Measurements from ENCODE around the gene DHX30. TPM values are rescaled to one million over a fixed set of nuclear protein-coding genes. Genes with fewer than 3 reads are reported as not detected.

The DHX30 gene
- total RNA-seq, 1 donor from 2014 or later = 77.4 TPM

DNA sequence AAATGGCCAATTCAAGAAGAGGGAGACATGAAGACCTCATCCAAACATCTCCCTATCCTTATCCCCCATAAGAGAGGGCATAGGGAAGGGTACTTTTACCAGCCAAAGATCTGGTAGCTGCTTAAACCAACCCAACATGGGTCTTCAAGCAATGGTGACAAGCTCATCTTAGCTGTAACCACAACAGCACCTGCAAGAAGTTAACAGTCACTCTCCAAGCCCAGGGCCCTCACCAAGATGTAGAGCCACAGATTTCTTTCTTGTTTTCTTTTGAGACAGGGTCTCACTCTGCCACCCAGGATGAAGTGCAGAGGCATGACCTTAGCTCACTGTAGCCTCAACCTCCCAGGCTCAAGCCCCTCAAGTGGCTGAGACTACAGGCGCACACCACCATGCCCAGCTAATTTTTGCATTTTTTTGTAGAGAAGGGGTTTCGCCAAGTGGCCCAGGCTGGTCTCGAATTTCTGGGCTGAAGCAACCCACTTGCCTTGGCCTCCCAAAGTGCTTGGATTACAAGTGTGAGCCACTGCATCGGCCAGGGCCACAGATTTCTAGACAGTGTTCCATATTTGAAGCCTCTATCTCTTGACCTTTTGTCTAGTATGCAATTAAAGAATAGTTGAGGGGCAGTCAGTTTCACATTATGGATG is 57.1 kb downstream of the DHX30 start:
- ATAC-seq (ENCODE audit: low read depth) (no peak), DNase-seq (no peak)
- TF ChIP-seq, protein P1, sequence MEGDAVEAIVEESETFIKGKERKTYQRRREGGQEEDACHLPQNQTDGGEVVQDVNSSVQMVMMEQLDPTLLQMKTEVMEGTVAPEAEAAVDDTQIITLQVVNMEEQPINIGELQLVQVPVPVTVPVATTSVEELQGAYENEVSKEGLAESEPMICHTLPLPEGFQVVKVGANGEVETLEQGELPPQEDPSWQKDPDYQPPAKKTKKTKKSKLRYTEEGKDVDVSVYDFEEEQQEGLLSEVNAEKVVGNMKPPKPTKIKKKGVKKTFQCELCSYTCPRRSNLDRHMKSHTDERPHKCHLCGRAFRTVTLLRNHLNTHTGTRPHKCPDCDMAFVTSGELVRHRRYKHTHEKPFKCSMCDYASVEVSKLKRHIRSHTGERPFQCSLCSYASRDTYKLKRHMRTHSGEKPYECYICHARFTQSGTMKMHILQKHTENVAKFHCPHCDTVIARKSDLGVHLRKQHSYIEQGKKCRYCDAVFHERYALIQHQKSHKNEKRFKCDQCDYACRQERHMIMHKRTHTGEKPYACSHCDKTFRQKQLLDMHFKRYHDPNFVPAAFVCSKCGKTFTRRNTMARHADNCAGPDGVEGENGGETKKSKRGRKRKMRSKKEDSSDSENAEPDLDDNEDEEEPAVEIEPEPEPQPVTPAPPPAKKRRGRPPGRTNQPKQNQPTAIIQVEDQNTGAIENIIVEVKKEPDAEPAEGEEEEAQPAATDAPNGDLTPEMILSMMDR (IDR thresholded peaks at IDR 0.05) = no peak
- Mint-ChIP-seq H3K4me3 (no peak overlapping the region), H3K27ac (no peak overlapping the region), H3K36me3 (ENCODE audit: low read depth) (peaks cover 58% of the 10 kb centered on the region), H3K4me1 (no peaks in the 10 kb centered on the region), H3K27me3 (no peaks in the 10 kb centered on the region), H3K9me3 (no peaks in the 10 kb centered on the region)
- intact Hi-C loops (cut with micrococcal nuclease) = no loop called here
- ChIA-PET CTCF (no interaction called here), POLR2A (interaction anchor here (0.6 kb wide), 1 partner anchor 1590 kb away, joined by 4 read pairs; no protein-coding TSS in a partner anchor)

DNA sequence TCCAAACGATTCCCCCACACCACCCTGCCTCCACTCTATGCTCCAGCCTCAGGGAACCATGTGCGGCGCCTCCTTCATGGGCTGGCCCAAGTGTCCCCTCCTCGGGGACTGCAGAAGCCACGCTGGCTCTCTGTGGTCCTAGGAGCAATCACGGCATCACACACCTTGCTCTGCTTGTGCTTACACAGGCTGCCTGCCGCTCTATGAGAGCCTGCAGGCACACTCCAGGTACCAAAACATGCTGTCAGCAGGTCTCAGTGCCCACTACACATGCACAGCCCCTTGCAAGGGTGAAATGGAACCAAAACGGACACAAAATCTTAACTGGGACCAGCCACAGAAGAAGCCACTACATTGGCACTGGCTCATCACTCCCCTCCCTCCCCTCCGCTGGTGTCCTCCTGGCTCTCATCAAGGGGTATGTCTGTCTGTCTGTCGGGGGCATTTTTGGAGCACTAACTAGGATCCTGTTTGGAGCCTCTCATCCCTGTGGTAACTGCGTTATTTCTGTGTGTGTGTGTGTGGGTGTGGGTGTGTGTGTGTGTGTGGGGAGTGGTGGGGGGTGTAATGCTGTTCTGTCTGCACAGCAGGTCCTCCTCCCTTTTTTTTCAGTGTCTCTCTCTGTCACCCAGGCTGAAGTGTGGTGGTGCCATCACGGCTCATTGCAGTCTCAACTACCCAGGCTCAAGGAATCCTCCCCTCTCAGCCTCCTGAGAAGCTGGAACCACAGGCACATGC is 60.6 kb downstream of the DHX30 start:
- ChIA-PET CTCF (no interaction called here), POLR2A (no interaction called here)
- no peak for ATAC-seq (ENCODE audit: low read depth)
- no peaks in the 10 kb centered on the region for H3K9me3 Mint-ChIP-seq
- TF ChIP-seq, protein P1 (IDR thresholded peaks at IDR 0.05) = no peak
- peaks cover 62% of the 10 kb centered on the region for H3K36me3 Mint-ChIP-seq (ENCODE audit: low read depth)
- H3K4me3 Mint-ChIP-seq = no peak overlapping the region
- no peak overlapping the region for H3K27ac Mint-ChIP-seq
- DNase-seq = no peak
- H3K27me3 Mint-ChIP-seq = no peaks in the 10 kb centered on the region
- intact Hi-C loops (cut with micrococcal nuclease) = no loop called here
- H3K4me1 Mint-ChIP-seq = no peaks in the 10 kb centered on the region

DNA sequence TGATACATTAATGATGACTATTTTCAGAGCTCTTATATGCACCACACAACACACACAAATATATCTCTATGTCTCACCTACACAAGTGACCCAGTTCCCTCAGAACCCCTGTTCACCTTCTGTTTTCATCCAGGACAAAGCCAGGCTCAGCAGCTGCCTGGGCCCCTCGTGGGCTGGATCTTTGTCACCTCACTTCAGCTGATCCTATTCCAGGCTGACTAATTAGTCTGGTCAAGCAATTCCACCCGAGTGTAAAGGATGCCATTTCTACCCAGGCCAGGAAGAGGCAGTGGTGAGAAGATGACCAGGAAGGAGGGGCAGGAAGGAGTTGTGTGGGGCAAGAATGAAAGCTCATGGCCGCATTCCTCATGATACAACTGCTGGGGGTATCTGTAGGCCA is 62.3 kb downstream of the DHX30 start:
- Mint-ChIP-seq H3K36me3 (ENCODE audit: low read depth) (peaks cover 67% of the 10 kb centered on the region), H3K27ac (no peak overlapping the region), H3K4me1 (no peaks in the 10 kb centered on the region), H3K4me3 (no peak overlapping the region), H3K9me3 (no peaks in the 10 kb centered on the region), H3K27me3 (no peaks in the 10 kb centered on the region)
- POLR2A ChIA-PET = no interaction called here
- intact Hi-C loops (cut with micrococcal nuclease) = no loop called here
- CTCF ChIA-PET = no interaction called here
- ATAC-seq (ENCODE audit: low read depth) (no peak), DNase-seq (no peak)
- TF ChIP-seq, protein P1 (IDR thresholded peaks at IDR 0.05) = no peak

DNA sequence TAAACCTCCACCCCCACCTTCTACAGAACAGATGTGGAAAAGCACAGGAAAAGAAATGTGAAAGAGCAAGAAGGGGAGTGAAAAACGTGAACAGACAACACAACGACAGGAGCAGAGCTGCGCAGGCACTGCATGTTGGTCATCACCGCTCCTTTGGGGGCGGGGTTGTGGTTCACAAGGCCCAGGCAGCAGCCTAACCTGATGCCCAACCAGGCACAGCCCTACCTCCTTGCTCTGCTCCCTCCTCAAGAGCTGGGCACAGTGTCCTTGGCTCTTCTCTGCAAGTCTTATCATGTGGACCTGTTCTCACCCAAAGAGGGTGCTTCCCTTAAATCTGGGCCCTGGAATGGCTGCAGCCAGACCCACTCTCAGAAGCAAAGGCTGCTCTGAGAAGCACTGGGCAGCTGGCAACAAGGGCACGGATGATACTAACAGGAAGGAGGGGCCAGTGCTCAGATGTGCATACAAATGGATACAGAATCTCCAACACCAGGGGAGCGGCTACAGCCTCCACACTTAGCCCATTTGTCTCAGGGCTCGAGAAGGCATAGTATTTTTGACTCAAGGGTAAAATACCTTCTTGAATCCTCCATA is 64.6 kb downstream of the DHX30 start:
- Mint-ChIP-seq H3K9me3 (no peaks in the 10 kb centered on the region), H3K27ac (no peak overlapping the region), H3K4me1 (no peaks in the 10 kb centered on the region), H3K36me3 (ENCODE audit: low read depth) (peaks cover 81% of the 10 kb centered on the region), H3K4me3 (no peak overlapping the region), H3K27me3 (no peaks in the 10 kb centered on the region)
- DNase-seq (no peak), ATAC-seq (ENCODE audit: low read depth) (no peak)
- TF ChIP-seq, protein P1 (IDR thresholded peaks at IDR 0.05) = no peak
- ChIA-PET POLR2A (no interaction called here), CTCF (no interaction called here)
- intact Hi-C loops (cut with micrococcal nuclease) = no loop called here

DNA sequence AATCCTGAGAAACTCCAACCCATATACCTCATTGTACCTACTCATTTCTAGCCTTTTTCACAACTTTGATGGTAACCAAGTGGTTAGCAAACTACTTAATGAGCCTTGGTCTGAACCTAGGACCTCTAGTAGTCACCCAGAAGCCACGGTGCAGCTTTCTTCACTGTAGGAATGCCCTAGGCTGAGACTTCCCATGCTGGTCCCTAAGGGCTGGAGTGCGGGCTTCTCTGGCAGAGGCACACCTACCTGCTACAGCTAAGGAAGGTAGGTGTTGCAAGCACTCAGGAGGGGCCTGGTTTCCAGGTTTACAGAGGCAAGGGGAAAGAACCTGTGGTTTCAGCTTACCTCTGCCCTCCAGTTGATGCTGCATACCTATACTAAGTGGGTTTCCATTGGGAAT is 65.4 kb downstream of the DHX30 start:
- H3K36me3 Mint-ChIP-seq (ENCODE audit: low read depth) = peaks cover 85% of the 10 kb centered on the region
- no peak overlapping the region for H3K27ac Mint-ChIP-seq
- H3K4me3 Mint-ChIP-seq = no peak overlapping the region
- no peak for ATAC-seq (ENCODE audit: low read depth)
- no peaks in the 10 kb centered on the region for H3K27me3 Mint-ChIP-seq
- CTCF ChIA-PET = no interaction called here
- TF ChIP-seq, protein P1 (IDR thresholded peaks at IDR 0.05) = no peak
- DNase-seq = no peak
- no peaks in the 10 kb centered on the region for H3K4me1 Mint-ChIP-seq
- POLR2A ChIA-PET = no interaction called here
- intact Hi-C loops (cut with micrococcal nuclease) = no loop called here
- no peaks in the 10 kb centered on the region for H3K9me3 Mint-ChIP-seq
